CD14-positive monocyte (primary cell): Measurements from ENCODE around the gene CYLD. TPM values are rescaled to one million over a fixed set of nuclear protein-coding genes. Genes with fewer than 3 reads are reported as not detected.

Source experiments
- DNase-seq, 3 donors: peaks; one replicate each; pipeline ENCODE4 v3.0.0-alpha.2; 2011 to 2022
- H2AFZ ChIP-seq: 2 replicates; pipeline ENCODE4 v1.6.0; 2012; ENCODE audit warnings: mild to moderate bottlenecking, low read depth, low read length, inconsistent platforms; ENCODE audit not compliant: insufficient read depth, poor library complexity, severe bottlenecking
- H3K27ac ChIP-seq, 2 donors: 1 replicate in 1 of 2; 2 replicates in 1 of 2; pipeline ENCODE4 v1.5.1; 2012 to 2013; ENCODE audit warnings: low read length in 2 of 2, control low read depth in 1 of 2, inconsistent platforms in 1 of 2, low read depth in 1 of 2, mild to moderate bottlenecking in 1 of 2
- H3K27me3 ChIP-seq, 2 donors: one replicate each; pipeline versions ENCODE4 v1.6.0 to v1.6.1; 2011 to 2013; ENCODE audit warnings: low read length in 2 of 2; ENCODE audit not compliant: control insufficient read depth in 2 of 2, insufficient read depth in 2 of 2
- H3K36me3 ChIP-seq, 2 donors: replicated peaks in 1 of 2; 1 replicate in 1 of 2; 2 replicates in 1 of 2; pipeline versions ENCODE4 v1.5.1 to v1.6.1; 2012 to 2013; ENCODE audit warnings: low read length in 2 of 2, control low read depth in 1 of 2, inconsistent platforms in 1 of 2, mild to moderate bottlenecking in 1 of 2; ENCODE audit not compliant: insufficient read depth in 2 of 2, control insufficient read depth in 1 of 2
- H3K4me1 ChIP-seq, 2 donors: 1 replicate in 1 of 2; 2 replicates in 1 of 2; pipeline versions ENCODE4 v1.5.1 to v1.6.1; 2012 to 2013; ENCODE audit warnings: low read length in 2 of 2, control low read depth in 1 of 2, inconsistent platforms in 1 of 2, mild to moderate bottlenecking in 1 of 2, moderate library complexity in 1 of 2; ENCODE audit not compliant: insufficient read depth in 2 of 2, control insufficient read depth in 1 of 2
- H3K4me2 ChIP-seq: replicated peaks from 2 replicates; pipeline ENCODE3; 2012; ENCODE audit warnings: low read length, moderate library complexity, mild to moderate bottlenecking; ENCODE audit not compliant: poor library complexity, severe bottlenecking; ENCODE audit errors: extremely low read depth
- H3K4me3 ChIP-seq, 3 experiments: fragments of 200-600 bp in 1 of 3; sonication (generic) in 1 of 3; replicated peaks in 1 of 3; 1 replicate in 2 of 3; 2 replicates in 1 of 3; pipeline ENCODE4 v1.5.1; 2011 to 2013; ENCODE audit warnings: low read length in 3 of 3, mild to moderate bottlenecking in 3 of 3, control low read depth in 2 of 3, low read depth in 2 of 3, inconsistent platforms in 1 of 3, moderate library complexity in 1 of 3
- H3K79me2 ChIP-seq: 2 replicates; pipeline ENCODE4 v1.6.0; 2012; ENCODE audit warnings: mild to moderate bottlenecking, control low read depth, inconsistent platforms, low read length, moderate library complexity; ENCODE audit not compliant: insufficient read depth
- H3K9ac ChIP-seq: 2 replicates; pipeline ENCODE4 v1.6.0; 2017; ENCODE audit warnings: low read length, mild to moderate bottlenecking; ENCODE audit not compliant: insufficient read depth, poor library complexity, severe bottlenecking
- H3K9me3 ChIP-seq, 2 donors: replicated peaks in 1 of 2; 1 replicate in 1 of 2; 2 replicates in 1 of 2; pipeline versions ENCODE4 v1.5.1 to v1.6.1; 2012 to 2013; ENCODE audit warnings: low read length in 2 of 2, control low read depth in 1 of 2; ENCODE audit not compliant: control insufficient read depth in 1 of 2, insufficient read depth in 1 of 2
- H4K20me1 ChIP-seq: 2 replicates; pipeline ENCODE4 v1.6.0; 2012; ENCODE audit warnings: mild to moderate bottlenecking, low read length, control low read depth, moderate library complexity; ENCODE audit not compliant: insufficient read depth
- H3K27ac Mint-ChIP-seq, 7 donors: one replicate each; pipeline ENCODE4 v1.8.0; 2020; ENCODE audit warnings: mild to moderate bottlenecking in 7 of 7, mixed read lengths in 7 of 7, moderate library complexity in 6 of 7, inconsistent platforms in 2 of 7
- H3K27me3 Mint-ChIP-seq, 3 donors: one replicate each; pipeline ENCODE4 v1.8.0; 2021 to 2022; ENCODE audit warnings: low read depth in 3 of 3, mild to moderate bottlenecking in 3 of 3, mixed read lengths in 3 of 3, moderate library complexity in 3 of 3, inconsistent platforms in 1 of 3
- H3K36me3 Mint-ChIP-seq, 2 donors: one replicate each; pipeline ENCODE4 v1.8.0; 2020; ENCODE audit warnings: mixed read lengths in 2 of 2, inconsistent platforms in 1 of 2, mild to moderate bottlenecking in 1 of 2
- H3K4me1 Mint-ChIP-seq: one replicate; pipeline ENCODE4 v1.8.0; 2020; ENCODE audit warnings: mild to moderate bottlenecking, mixed read lengths
- H3K4me3 Mint-ChIP-seq, 2 donors: one replicate each; pipeline ENCODE4 v1.8.0; 2020; ENCODE audit warnings: mild to moderate bottlenecking in 2 of 2, mixed read lengths in 2 of 2, moderate library complexity in 1 of 2
- H3K9me3 Mint-ChIP-seq, 7 donors: one replicate each; pipeline ENCODE4 v1.8.0; 2020 to 2022; ENCODE audit warnings: mixed read lengths in 7 of 7, mild to moderate bottlenecking in 6 of 7, moderate library complexity in 6 of 7, inconsistent platforms in 2 of 7
- WGBS: methylation state at CpG from one replicate; pipeline ENCODE4 v1.1.5; 2013; ENCODE audit warnings: missing lambda C conversion rate; ENCODE audit not compliant: insufficient coverage; 5-methylcytosine and 5-hydroxymethylcytosine counted together
- intact Hi-C, 2 donors: fragments of 100-400 bp; cut with micrococcal nuclease; formaldehyde crosslinking; loops; one replicate each; pipeline versions ENCODE4 v1.15.0 to v1.15.1; 2023
- polyA plus RNA-seq, 3 donors: library from polyadenylated mRNA; depleted of rRNA in 1 of 3; unstranded in 2 of 3; stranded (reverse) in 1 of 3; fragments of 300-500 nt in 2 of 3; fragments of >200 nt in 1 of 3; fragmentation: Illumina TruSeq in 2 of 3; gene quantifications; 1 replicate in 2 of 3; 2 replicates in 1 of 3; pipeline ENCODE4 v1.2.3, GENCODE V29; 2012 to 2021
- TF ChIP-seq, protein P1 (sequence below): fragments of 200-600 bp; IDR thresholded peaks from one replicate; pipeline ENCODE4 v1.8.0; 2022; ENCODE audit warnings: antibody characterized with exemption, mild to moderate bottlenecking

The CYLD gene
- polyA plus RNA-seq, 3 donors, result 32.1 to 57.9 (median 35.9) TPM

DNA sequence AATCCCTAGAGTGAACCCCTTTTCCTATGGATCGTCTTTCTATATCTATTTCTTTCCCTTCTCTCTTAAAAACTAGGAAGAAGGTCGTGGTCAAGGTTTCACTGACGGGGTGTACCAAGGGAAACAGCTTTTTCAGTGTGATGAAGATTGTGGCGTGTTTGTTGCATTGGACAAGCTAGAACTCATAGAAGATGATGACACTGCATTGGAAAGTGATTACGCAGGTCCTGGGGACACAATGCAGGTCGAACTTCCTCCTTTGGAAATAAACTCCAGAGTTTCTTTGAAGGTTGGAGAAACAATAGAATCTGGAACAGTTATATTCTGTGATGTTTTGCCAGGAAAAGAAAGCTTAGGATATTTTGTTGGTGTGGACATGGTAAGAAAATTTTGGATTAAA lies 9.6 kb downstream of the CYLD start:
- no peak overlapping the region for H3K27ac ChIP-seq
- TF ChIP-seq, protein P1, sequence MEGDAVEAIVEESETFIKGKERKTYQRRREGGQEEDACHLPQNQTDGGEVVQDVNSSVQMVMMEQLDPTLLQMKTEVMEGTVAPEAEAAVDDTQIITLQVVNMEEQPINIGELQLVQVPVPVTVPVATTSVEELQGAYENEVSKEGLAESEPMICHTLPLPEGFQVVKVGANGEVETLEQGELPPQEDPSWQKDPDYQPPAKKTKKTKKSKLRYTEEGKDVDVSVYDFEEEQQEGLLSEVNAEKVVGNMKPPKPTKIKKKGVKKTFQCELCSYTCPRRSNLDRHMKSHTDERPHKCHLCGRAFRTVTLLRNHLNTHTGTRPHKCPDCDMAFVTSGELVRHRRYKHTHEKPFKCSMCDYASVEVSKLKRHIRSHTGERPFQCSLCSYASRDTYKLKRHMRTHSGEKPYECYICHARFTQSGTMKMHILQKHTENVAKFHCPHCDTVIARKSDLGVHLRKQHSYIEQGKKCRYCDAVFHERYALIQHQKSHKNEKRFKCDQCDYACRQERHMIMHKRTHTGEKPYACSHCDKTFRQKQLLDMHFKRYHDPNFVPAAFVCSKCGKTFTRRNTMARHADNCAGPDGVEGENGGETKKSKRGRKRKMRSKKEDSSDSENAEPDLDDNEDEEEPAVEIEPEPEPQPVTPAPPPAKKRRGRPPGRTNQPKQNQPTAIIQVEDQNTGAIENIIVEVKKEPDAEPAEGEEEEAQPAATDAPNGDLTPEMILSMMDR, result no peak
- H3K4me2 ChIP-seq, result no peak overlapping the region
- H4K20me1 ChIP-seq, result peaks cover 83% of the 10 kb centered on the region
- no peak overlapping the region for H3K4me3 ChIP-seq
- WGBS, result 59% methylated on average over 3 of the region's 6 CpGs
- Mint-ChIP-seq H3K4me3 (no peak overlapping the region), H3K36me3 (peaks cover 47 to 68% of the 10 kb centered on the region in 2 donors), H3K9me3 (peaks cover 0 to 2% (median 0%) of the 10 kb centered on the region in 7 donors), H3K4me1 (peaks cover 21% of the 10 kb centered on the region), H3K27ac (peak overlapping the region in 2 of 7 donors; percentile 17 to 40), H3K27me3 (no peaks in the 10 kb centered on the region)
- H3K9me3 ChIP-seq, result no peaks in the 10 kb centered on the region
- no peak for DNase-seq
- peaks cover 6 to 11% of the 10 kb centered on the region in 2 donors for H3K4me1 ChIP-seq
- H3K27me3 ChIP-seq, result no peaks in the 10 kb centered on the region
- no peak overlapping the region for H3K9ac ChIP-seq
- H2AFZ ChIP-seq, result no peak overlapping the region
- H3K36me3 ChIP-seq, result peaks cover 69 to 77% of the 10 kb centered on the region in 2 donors
- peaks cover 71% of the 10 kb centered on the region for H3K79me2 ChIP-seq
- intact Hi-C loops, result no loop called here

DNA sequence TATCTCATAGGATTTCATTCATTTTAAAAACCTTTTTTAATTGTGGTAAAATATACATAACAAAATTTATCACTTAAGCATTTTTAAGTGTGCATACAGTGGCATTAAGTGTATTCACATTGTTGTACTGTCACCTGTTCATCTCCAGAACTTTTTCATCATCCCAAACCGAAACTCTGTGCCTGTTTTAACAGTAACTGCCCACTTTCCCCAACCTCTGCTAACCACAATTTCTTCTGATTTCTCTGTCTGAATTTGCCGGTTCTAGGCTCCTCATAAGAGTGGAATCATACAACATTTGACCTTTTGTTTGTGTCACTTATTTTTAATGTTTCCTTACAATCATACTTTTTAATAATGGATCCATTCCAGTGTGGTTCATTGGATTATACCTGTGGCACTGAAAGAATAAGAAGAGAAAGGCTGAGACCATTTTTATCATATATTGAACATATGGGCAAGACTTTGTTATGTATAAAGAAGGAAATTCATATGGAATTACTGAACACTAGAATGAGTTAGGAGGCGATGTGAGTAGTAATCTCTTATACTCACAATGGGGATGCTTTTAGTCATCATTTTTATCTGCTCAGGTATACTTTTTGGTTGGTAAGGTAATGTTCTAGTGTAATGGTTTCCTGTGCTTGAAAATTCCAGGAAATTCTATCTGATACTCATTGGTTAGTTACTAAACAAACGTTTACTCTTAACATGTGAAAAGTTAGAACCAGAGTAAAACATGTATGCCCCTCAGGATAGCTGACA lies 10.8 kb downstream of the CYLD start:
- no peak overlapping the region for H2AFZ ChIP-seq
- H3K9me3 Mint-ChIP-seq, result peaks cover 0 to 2% (median 0%) of the 10 kb centered on the region in 7 donors
- TF ChIP-seq, protein P1, result no peak
- no peak overlapping the region for H3K4me2 ChIP-seq
- peaks cover 86% of the 10 kb centered on the region for H4K20me1 ChIP-seq
- H3K79me2 ChIP-seq, result peaks cover 72% of the 10 kb centered on the region
- H3K36me3 Mint-ChIP-seq, result peaks cover 47 to 74% of the 10 kb centered on the region in 2 donors
- no peak overlapping the region for H3K9ac ChIP-seq
- H3K27me3 Mint-ChIP-seq, result no peaks in the 10 kb centered on the region
- no peak overlapping the region for H3K27ac Mint-ChIP-seq
- H3K4me3 Mint-ChIP-seq, result no peak overlapping the region
- H3K9me3 ChIP-seq, result no peaks in the 10 kb centered on the region
- H3K27me3 ChIP-seq, result no peaks in the 10 kb centered on the region
- H3K4me3 ChIP-seq, result no peak overlapping the region
- H3K27ac ChIP-seq, result no peak overlapping the region
- H3K36me3 ChIP-seq, result peaks cover 73 to 87% of the 10 kb centered on the region in 2 donors
- WGBS, result 80% methylated on average over 1 of the region's 4 CpGs
- peaks cover 0 to 2% of the 10 kb centered on the region in 2 donors for H3K4me1 ChIP-seq
- intact Hi-C loops, result no loop called here
- DNase-seq, result no peak
- peaks cover 13% of the 10 kb centered on the region for H3K4me1 Mint-ChIP-seq
